ENCODE data around the gene CCDC141. TPM values are rescaled to one million over a fixed set of nuclear protein-coding genes. Genes with fewer than 3 reads are reported as not detected.

The CCDC141 gene
- total RNA-seq, 1 donor from 2014 or later = not detected

- Mint-ChIP-seq H3K27me3 (ENCODE audit: low read depth) (peaks cover 4% of the 10 kb centered on the region), H3K4me3 (ENCODE audit: unreplicated experiment) (peak overlapping the region; percentile 25), H3K9me3 (ENCODE audit: low read depth) (no peaks in the 10 kb centered on the region), H3K36me3 (ENCODE audit: low read depth) (no peaks in the 10 kb centered on the region), H3K27ac (ENCODE audit: unreplicated experiment) (peak overlapping the region; percentile 86), H3K4me1 (ENCODE audit: low read depth) (peaks cover 8% of the 10 kb centered on the region)
- DNase-seq (ENCODE audit: low spot score) = no peak
- no peak for TF ChIP-seq CTCF (IDR thresholded peaks at IDR 0.05)
Observed at GRCh38 chr2:178863856-178864620, 185.9 kb downstream of the CCDC141 start.

- Mint-ChIP-seq H3K9me3 (ENCODE audit: low read depth) (no peaks in the 10 kb centered on the region), H3K36me3 (ENCODE audit: low read depth) (no peaks in the 10 kb centered on the region), H3K27me3 (ENCODE audit: low read depth) (peaks cover 5% of the 10 kb centered on the region), H3K4me1 (ENCODE audit: low read depth) (peaks cover 8% of the 10 kb centered on the region), H3K27ac (ENCODE audit: unreplicated experiment) (no peak overlapping the region), H3K4me3 (ENCODE audit: unreplicated experiment) (no peak overlapping the region)
- TF ChIP-seq CTCF (IDR thresholded peaks at IDR 0.05) = no peak
- DNase-seq (ENCODE audit: low spot score) = no peak
Observed at GRCh38 chr2:178863130-178863855, 186.6 kb downstream of the CCDC141 start.

- H3K27ac Mint-ChIP-seq (ENCODE audit: unreplicated experiment) = no peak overlapping the region
- H3K36me3 Mint-ChIP-seq (ENCODE audit: low read depth) = no peaks in the 10 kb centered on the region
- DNase-seq (ENCODE audit: low spot score) = no peak
- H3K9me3 Mint-ChIP-seq (ENCODE audit: low read depth) = no peaks in the 10 kb centered on the region
- TF ChIP-seq CTCF (IDR thresholded peaks at IDR 0.05) = no peak
- H3K4me3 Mint-ChIP-seq (ENCODE audit: unreplicated experiment) = no peak overlapping the region
- peaks cover 6% of the 10 kb centered on the region for H3K27me3 Mint-ChIP-seq (ENCODE audit: low read depth)
- peaks cover 8% of the 10 kb centered on the region for H3K4me1 Mint-ChIP-seq (ENCODE audit: low read depth)
Observed at GRCh38 chr2:178860551-178860950, 189.4 kb downstream of the CCDC141 start.

- peaks cover 8% of the 10 kb centered on the region for H3K4me1 Mint-ChIP-seq (ENCODE audit: low read depth)
- H3K27ac Mint-ChIP-seq (ENCODE audit: unreplicated experiment) = no peak overlapping the region
- H3K9me3 Mint-ChIP-seq (ENCODE audit: low read depth) = no peaks in the 10 kb centered on the region
- TF ChIP-seq CTCF (IDR thresholded peaks at IDR 0.05) = no peak
- H3K36me3 Mint-ChIP-seq (ENCODE audit: low read depth) = no peaks in the 10 kb centered on the region
- no peak for DNase-seq (ENCODE audit: low spot score)
- H3K27me3 Mint-ChIP-seq (ENCODE audit: low read depth) = peaks cover 6% of the 10 kb centered on the region
- no peak overlapping the region for H3K4me3 Mint-ChIP-seq (ENCODE audit: unreplicated experiment)
Observed at GRCh38 chr2:178859730-178860129, 190.2 kb downstream of the CCDC141 start.

GRCh38 chr2:178858896-178859625 lies 190.9 kb downstream of the CCDC141 start:
- Mint-ChIP-seq H3K4me1 (ENCODE audit: low read depth) (peaks cover 10% of the 10 kb centered on the region), H3K9me3 (ENCODE audit: low read depth) (no peaks in the 10 kb centered on the region), H3K27ac (ENCODE audit: unreplicated experiment) (no peak overlapping the region), H3K4me3 (ENCODE audit: unreplicated experiment) (no peak overlapping the region), H3K27me3 (ENCODE audit: low read depth) (peaks cover 6% of the 10 kb centered on the region), H3K36me3 (ENCODE audit: low read depth) (no peaks in the 10 kb centered on the region)
- DNase-seq (ENCODE audit: low spot score) = no peak
- no peak for TF ChIP-seq CTCF (IDR thresholded peaks at IDR 0.05)

All from chondrocyte (in vitro differentiated cells).